HEK293 (cell line): Measurements from ENCODE around the gene RRP12.

Source experiments
- ZNF292 ChIP-seq: fragments of 450-650 bp; formaldehyde crosslinking; IDR thresholded peaks from 2 replicates; pipeline ENCODE4 v1.5.1; 2016; ENCODE audit warnings: low read depth, missing biosample characterization, missing genetic modification characterization, borderline replicate concordance
- ZNF324 ChIP-seq: fragments of 450-650 bp; formaldehyde crosslinking; IDR thresholded peaks from 2 replicates; pipeline ENCODE4 v1.5.1; 2016; ENCODE audit warnings: missing biosample characterization, missing genetic modification characterization

GRCh38 chr10:97401455-97401919 lies 347 bp upstream of the RRP12 start:
- TF ChIP-seq ZNF292 (tag by site-specific recombination) (no peak), ZNF324 (no peak)
